GM12873 (cell line): ENCODE data around the gene PLA2G2C.

ENCODE experiments used
- CTCF ChIP-seq: IDR thresholded peaks from 2 replicates; pipeline ENCODE4 v1.5.1; 2012; ENCODE audit warnings: low read depth, mild to moderate bottlenecking, moderate library complexity, low read length, control low read depth; ENCODE audit not compliant: insufficient read depth; ENCODE audit errors: missing control alignments

The PLA2G2C gene

GRCh38 chr1:20149601-20150325, 36.6 kb downstream of the PLA2G2C start:
- no peak for TF ChIP-seq CTCF

- no peak for TF ChIP-seq CTCF
These were observed 37.5 kb downstream of the PLA2G2C start for GRCh38 chr1:20148571-20149500.

GRCh38 chr1:20147846-20148570, 38.3 kb downstream of the PLA2G2C start:
- no peak for TF ChIP-seq CTCF

- TF ChIP-seq CTCF, result no peak
These were observed 42.4 kb downstream of the PLA2G2C start for GRCh38 chr1:20143734-20144565.

- TF ChIP-seq CTCF, result no peak
These were observed 43.0 kb downstream of the PLA2G2C start for GRCh38 chr1:20143318-20143717.

GRCh38 chr1:20142001-20142710, 44.2 kb downstream of the PLA2G2C start:
- no peak for TF ChIP-seq CTCF
